ENCODE results near the gene SPOP. TPM values are rescaled to one million over a fixed set of nuclear protein-coding genes. Genes with fewer than 3 reads are reported as not detected.

SPOP gene
- total RNA-seq, 1 donor from 2014 or later = 48.6 TPM

DNA sequence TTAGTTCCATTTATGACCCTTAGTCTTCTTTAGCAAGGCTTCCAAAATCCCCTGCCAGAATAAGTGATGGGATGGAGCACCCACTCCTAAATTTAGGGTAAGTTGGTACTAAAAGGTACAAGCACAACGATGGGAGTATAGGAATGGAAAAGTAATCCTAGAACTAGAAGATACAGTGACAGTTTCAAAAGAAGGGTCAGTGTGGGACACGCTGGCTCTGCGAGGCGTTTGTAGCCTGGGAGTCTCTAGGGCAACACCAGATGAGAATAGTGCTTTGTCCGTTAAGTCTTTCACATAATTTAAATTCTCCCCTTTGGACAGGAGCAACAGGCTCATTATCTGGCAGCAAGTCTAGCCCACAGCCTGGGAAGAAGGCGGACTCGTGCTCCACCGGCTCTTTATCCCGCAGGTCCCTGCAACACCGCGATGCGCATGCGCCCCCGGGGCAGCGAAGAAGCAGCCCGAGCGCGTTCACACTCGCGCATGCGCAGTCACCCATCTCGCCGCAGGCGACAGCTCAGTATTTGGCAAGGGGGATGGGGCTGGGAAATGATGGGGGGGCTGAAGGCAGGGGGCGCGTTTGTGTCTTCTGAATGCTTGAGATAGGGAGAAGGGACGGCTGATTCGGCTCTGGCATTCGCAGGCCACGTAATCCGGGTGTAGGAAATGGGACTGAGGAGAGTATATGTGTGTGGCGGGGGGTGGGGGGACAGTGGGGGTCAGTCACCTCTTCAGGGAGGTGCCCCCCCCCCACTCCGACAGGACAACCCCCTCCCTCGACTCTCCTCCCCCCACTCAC lies 564 bp downstream of the SPOP start:
- peaks cover 48% of the 10 kb centered on the region for H3K79me2 ChIP-seq (ENCODE audit: insufficient read depth, low read length)

GRCh38 chr17:49676276-49676868 lies 1.5 kb downstream of the SPOP start:
- Mint-ChIP-seq H3K4me3 (ENCODE audit: unreplicated experiment) (peak overlapping the region; percentile 93), H3K4me1 (ENCODE audit: low read depth, unreplicated experiment) (peaks cover 8% of the 10 kb centered on the region), H3K27ac (ENCODE audit: unreplicated experiment) (peak overlapping the region; percentile 99), H3K9me3 (ENCODE audit: unreplicated experiment) (no peaks in the 10 kb centered on the region), H3K36me3 (ENCODE audit: low read depth, unreplicated experiment) (peaks cover 4% of the 10 kb centered on the region), H3K27me3 (ENCODE audit: low read depth, unreplicated experiment) (no peaks in the 10 kb centered on the region)
- peaks cover 58% of the 10 kb centered on the region for H3K79me2 ChIP-seq (ENCODE audit: insufficient read depth, low read length)
- H3K4me2 ChIP-seq (ENCODE audit: low read length) = peak overlapping the region; percentile 85
- H3K36me3 ChIP-seq (ENCODE audit: insufficient read depth, low read length) = no peaks in the 10 kb centered on the region
- peak overlapping the region; percentile 74 for H3K4me3 ChIP-seq (ENCODE audit: insufficient read depth, low read depth, low read length)
- FAIRE-seq (no peak), DNase-seq (ENCODE audit: low read depth) (no peak)
- peaks cover 45% of the 10 kb centered on the region for H4K20me1 ChIP-seq (ENCODE audit: insufficient read depth, low read length)
- peaks cover 2% of the 10 kb centered on the region for H3K27me3 ChIP-seq (ENCODE audit: insufficient read depth, low read length)
- peak overlapping the region; percentile 88 for H3K27ac ChIP-seq (ENCODE audit: low read depth, low read length)
- no peak overlapping the region for H2AFZ ChIP-seq (ENCODE audit: low read depth, low read length)
- no peaks in the 10 kb centered on the region for H3K9me3 ChIP-seq (ENCODE audit: insufficient read depth, low read depth, low read length)
- no peak for TF ChIP-seq EZH2 (IDR thresholded peaks at IDR 0.05; ENCODE audit: insufficient read depth, low read length)
- TF ChIP-seq, protein P1, sequence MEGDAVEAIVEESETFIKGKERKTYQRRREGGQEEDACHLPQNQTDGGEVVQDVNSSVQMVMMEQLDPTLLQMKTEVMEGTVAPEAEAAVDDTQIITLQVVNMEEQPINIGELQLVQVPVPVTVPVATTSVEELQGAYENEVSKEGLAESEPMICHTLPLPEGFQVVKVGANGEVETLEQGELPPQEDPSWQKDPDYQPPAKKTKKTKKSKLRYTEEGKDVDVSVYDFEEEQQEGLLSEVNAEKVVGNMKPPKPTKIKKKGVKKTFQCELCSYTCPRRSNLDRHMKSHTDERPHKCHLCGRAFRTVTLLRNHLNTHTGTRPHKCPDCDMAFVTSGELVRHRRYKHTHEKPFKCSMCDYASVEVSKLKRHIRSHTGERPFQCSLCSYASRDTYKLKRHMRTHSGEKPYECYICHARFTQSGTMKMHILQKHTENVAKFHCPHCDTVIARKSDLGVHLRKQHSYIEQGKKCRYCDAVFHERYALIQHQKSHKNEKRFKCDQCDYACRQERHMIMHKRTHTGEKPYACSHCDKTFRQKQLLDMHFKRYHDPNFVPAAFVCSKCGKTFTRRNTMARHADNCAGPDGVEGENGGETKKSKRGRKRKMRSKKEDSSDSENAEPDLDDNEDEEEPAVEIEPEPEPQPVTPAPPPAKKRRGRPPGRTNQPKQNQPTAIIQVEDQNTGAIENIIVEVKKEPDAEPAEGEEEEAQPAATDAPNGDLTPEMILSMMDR (IDR thresholded peaks at IDR 0.05; ENCODE audit: insufficient read depth, low read depth, low read length) = no peak
- H3K4me1 ChIP-seq (ENCODE audit: insufficient read depth, low read length) = peaks cover 10% of the 10 kb centered on the region
- peak overlapping the region; percentile 93 for H3K9ac ChIP-seq (ENCODE audit: low read length)

More for the DNA sequence above, 564 bp downstream of the SPOP start:
- peak overlapping the region; percentile 93 for H3K9ac ChIP-seq (ENCODE audit: low read length)
- Mint-ChIP-seq H3K4me1 (ENCODE audit: low read depth, unreplicated experiment) (peaks cover 8% of the 10 kb centered on the region), H3K4me3 (ENCODE audit: unreplicated experiment) (peak overlapping the region; percentile 93), H3K9me3 (ENCODE audit: unreplicated experiment) (no peaks in the 10 kb centered on the region), H3K27ac (ENCODE audit: unreplicated experiment) (peak overlapping the region; percentile 99), H3K36me3 (ENCODE audit: low read depth, unreplicated experiment) (peaks cover 4% of the 10 kb centered on the region), H3K27me3 (ENCODE audit: low read depth, unreplicated experiment) (no peaks in the 10 kb centered on the region)
- DNase-seq (ENCODE audit: low read depth) (peak; percentile 72), FAIRE-seq (no peak)
- no peaks in the 10 kb centered on the region for H3K36me3 ChIP-seq (ENCODE audit: insufficient read depth, low read length)
- H3K9me3 ChIP-seq (ENCODE audit: insufficient read depth, low read depth, low read length) = no peaks in the 10 kb centered on the region
- H3K4me1 ChIP-seq (ENCODE audit: insufficient read depth, low read length) = peaks cover 10% of the 10 kb centered on the region
- H4K20me1 ChIP-seq (ENCODE audit: insufficient read depth, low read length) = peaks cover 37% of the 10 kb centered on the region
- peak overlapping the region; percentile 85 for H3K4me2 ChIP-seq (ENCODE audit: low read length)
- peak overlapping the region; percentile 57 for H2AFZ ChIP-seq (ENCODE audit: low read depth, low read length)
- H3K27ac ChIP-seq (ENCODE audit: low read depth, low read length) = peak overlapping the region; percentile 88
- H3K27me3 ChIP-seq (ENCODE audit: insufficient read depth, low read length) = peaks cover 3% of the 10 kb centered on the region
- TF ChIP-seq EZH2 (IDR thresholded peaks at IDR 0.05; ENCODE audit: insufficient read depth, low read length) = no peak
- TF ChIP-seq, protein P1 (IDR thresholded peaks at IDR 0.05; ENCODE audit: insufficient read depth, low read depth, low read length) = no peak
- peak overlapping the region; percentile 74 for H3K4me3 ChIP-seq (ENCODE audit: insufficient read depth, low read depth, low read length)
